NCI-H2081 (cell line): ENCODE measurements around the gene TSHZ2.

Experiments
- DNase-seq, 2 experiments: peaks; one replicate each; lab custom pipeline; 2025; lab: John Stamatoyannopoulos, UW

Gene TSHZ2

GRCh38 chr20:52972190-52972937 lies at the start of gene TSHZ2:
Gene TSHZ2 (plus strand): TSS chr20:52972358. CDS start chr20:52973294, 936 bp downstream.
- peak; percentile 46 to 68 for DNase-seq

GRCh38 chr20:52922436-52922835 lies 49.7 kb upstream of the TSHZ2 start:
- no peak for DNase-seq

- no peak for DNase-seq
Observed at GRCh38 chr20:52923123-52923937, 48.8 kb upstream of the TSHZ2 start.

GRCh38 chr20:52924411-52925271 lies 47.5 kb upstream of the TSHZ2 start:
- DNase-seq: no peak

- no peak for DNase-seq
Observed at GRCh38 chr20:52926505-52926904, 45.7 kb upstream of the TSHZ2 start.

- no peak for DNase-seq
Observed at GRCh38 chr20:52933867-52934266, 38.3 kb upstream of the TSHZ2 start.

- no peak for DNase-seq
Observed at GRCh38 chr20:52936351-52937340, 35.5 kb upstream of the TSHZ2 start.

GRCh38 chr20:52937591-52938100 lies 34.5 kb upstream of the TSHZ2 start:
- DNase-seq: no peak

GRCh38 chr20:52939141-52939540 lies 33.0 kb upstream of the TSHZ2 start:
- no peak for DNase-seq

GRCh38 chr20:52941808-52942207 lies 30.4 kb upstream of the TSHZ2 start:
- DNase-seq: no peak

- no peak for DNase-seq
Observed at GRCh38 chr20:52943185-52943841, 28.8 kb upstream of the TSHZ2 start.

- DNase-seq: no peak
Observed at GRCh38 chr20:52945268-52945667, 26.9 kb upstream of the TSHZ2 start.

GRCh38 chr20:52945862-52946522 lies 26.2 kb upstream of the TSHZ2 start:
- DNase-seq: no peak

- no peak for DNase-seq
Observed at GRCh38 chr20:52948491-52948890, 23.7 kb upstream of the TSHZ2 start.

- DNase-seq: no peak
Observed at GRCh38 chr20:52953020-52953419, 19.1 kb upstream of the TSHZ2 start.

- no peak for DNase-seq
Observed at GRCh38 chr20:52954849-52955248, 17.3 kb upstream of the TSHZ2 start.

- no peak for DNase-seq
Observed at GRCh38 chr20:52958211-52958610, 13.9 kb upstream of the TSHZ2 start.

GRCh38 chr20:52959125-52959524 lies 13.0 kb upstream of the TSHZ2 start:
- peak; percentile 80 to 91 for DNase-seq

- DNase-seq: no peak
Observed at GRCh38 chr20:52962183-52962582, 10.0 kb upstream of the TSHZ2 start.

- no peak for DNase-seq
Observed at GRCh38 chr20:52963131-52963530, 9.0 kb upstream of the TSHZ2 start.
